ENCODE results near the gene EHD1. TPM values are rescaled to one million over a fixed set of nuclear protein-coding genes. Genes with fewer than 3 reads are reported as not detected.

The EHD1 gene
- total RNA-seq, 1 experiment from 2014 or later = 92.8 TPM

GRCh38 chr11:64863391-64864060, 14.9 kb downstream of the EHD1 start:
- TF ChIP-seq CTCF (IDR thresholded peaks at IDR 0.05; ENCODE audit: unreplicated experiment) = no peak
- Mint-ChIP-seq H3K4me1 (ENCODE audit: low read depth, unreplicated experiment) (peaks cover 26% of the 10 kb centered on the region), H3K4me3 (ENCODE audit: low read depth, unreplicated experiment) (no peak overlapping the region), H3K9me3 (ENCODE audit: low read depth, unreplicated experiment) (no peaks in the 10 kb centered on the region), H3K36me3 (ENCODE audit: insufficient read depth, unreplicated experiment) (peaks cover 34% of the 10 kb centered on the region), H3K27me3 (ENCODE audit: unreplicated experiment) (no peaks in the 10 kb centered on the region), H3K27ac (ENCODE audit: unreplicated experiment) (no peak overlapping the region)
- CTCF ChIA-PET = no interaction called here
- no TSS peak for BruUV-seq (replicated peaks)
- intact Hi-C loops (cut with micrococcal nuclease; ENCODE audit: unreplicated experiment) = no loop called here
- DNase-seq = no peak

DNA sequence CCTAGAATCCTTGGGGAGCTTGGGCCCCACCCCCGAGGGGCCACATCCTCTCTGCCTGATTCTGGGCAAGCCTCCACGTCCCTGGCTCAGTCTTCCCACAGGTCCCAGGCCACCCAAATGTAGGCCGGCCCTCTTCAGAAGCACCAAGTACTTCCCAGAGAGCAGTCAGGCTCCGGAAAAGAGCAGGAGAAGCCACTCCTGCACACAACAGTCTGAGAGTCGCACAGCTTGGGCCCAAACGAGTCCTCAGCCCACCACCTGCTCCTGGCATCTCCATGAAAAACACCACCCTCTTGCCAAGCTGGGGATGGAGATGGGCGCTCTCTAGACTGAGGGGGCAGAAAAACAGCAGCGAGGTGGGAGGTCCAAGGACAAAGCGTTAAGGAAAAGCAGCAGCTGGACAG, 15.4 kb downstream of the EHD1 start:
- Mint-ChIP-seq H3K9me3 (ENCODE audit: low read depth, unreplicated experiment) (no peaks in the 10 kb centered on the region), H3K36me3 (ENCODE audit: insufficient read depth, unreplicated experiment) (peaks cover 28% of the 10 kb centered on the region), H3K27ac (ENCODE audit: unreplicated experiment) (no peak overlapping the region), H3K27me3 (ENCODE audit: unreplicated experiment) (no peaks in the 10 kb centered on the region), H3K4me3 (ENCODE audit: low read depth, unreplicated experiment) (no peak overlapping the region), H3K4me1 (ENCODE audit: low read depth, unreplicated experiment) (peaks cover 20% of the 10 kb centered on the region)
- intact Hi-C loops (cut with micrococcal nuclease; ENCODE audit: unreplicated experiment) = no loop called here
- TF ChIP-seq CTCF (IDR thresholded peaks at IDR 0.05; ENCODE audit: unreplicated experiment) = no peak
- CTCF ChIA-PET = no interaction called here
- DNase-seq = no peak
- no TSS peak for BruUV-seq (replicated peaks)

DNA sequence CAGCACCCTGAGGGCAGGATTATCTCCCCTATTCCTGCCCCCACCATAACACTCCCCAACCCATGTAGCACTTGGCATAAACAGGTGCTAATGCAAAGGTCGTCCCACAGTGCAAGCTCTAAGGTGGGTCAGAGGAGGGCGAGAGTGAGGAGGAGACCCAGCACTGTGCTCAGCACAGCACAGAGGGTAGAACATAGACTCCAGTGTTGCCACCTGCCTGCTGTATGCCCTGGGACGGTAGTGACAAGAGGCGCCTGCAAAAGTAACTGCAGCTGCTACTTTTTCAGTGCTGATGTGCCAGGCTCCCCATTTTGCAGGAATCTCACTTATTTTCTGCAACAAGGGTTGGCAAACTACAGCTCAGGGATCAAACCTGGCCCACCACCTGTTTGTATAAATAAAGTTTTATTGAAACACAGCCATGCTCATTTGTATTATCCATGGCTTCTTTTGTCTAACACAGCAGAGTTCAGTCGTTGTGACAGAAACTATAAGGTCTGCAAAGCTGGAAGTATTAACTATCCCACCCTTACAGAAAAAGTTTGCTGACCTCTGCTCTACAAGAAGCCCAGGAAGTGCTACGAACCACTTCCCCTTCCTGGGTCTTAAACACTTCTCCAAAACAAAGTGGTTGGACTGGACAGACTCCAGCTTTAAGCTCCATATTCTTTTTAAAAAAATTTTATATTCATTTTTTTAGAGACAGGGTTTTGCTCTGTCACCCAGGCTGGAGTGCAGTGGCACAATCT, 17.0 kb downstream of the EHD1 start:
- Mint-ChIP-seq H3K4me1 (ENCODE audit: low read depth, unreplicated experiment) (peaks cover 15% of the 10 kb centered on the region), H3K36me3 (ENCODE audit: insufficient read depth, unreplicated experiment) (peaks cover 25% of the 10 kb centered on the region), H3K9me3 (ENCODE audit: low read depth, unreplicated experiment) (no peaks in the 10 kb centered on the region), H3K4me3 (ENCODE audit: low read depth, unreplicated experiment) (no peak overlapping the region), H3K27me3 (ENCODE audit: unreplicated experiment) (no peaks in the 10 kb centered on the region), H3K27ac (ENCODE audit: unreplicated experiment) (no peak overlapping the region)
- no peak for TF ChIP-seq CTCF (IDR thresholded peaks at IDR 0.05; ENCODE audit: unreplicated experiment)
- CTCF ChIA-PET = no interaction called here
- intact Hi-C loops (cut with micrococcal nuclease; ENCODE audit: unreplicated experiment) = no loop called here
- DNase-seq = no peak
- BruUV-seq (replicated peaks) = no TSS peak

- H3K27ac Mint-ChIP-seq (ENCODE audit: unreplicated experiment) = peak overlapping the region; percentile 4
- no TSS peak for BruUV-seq (replicated peaks)
- no peak for TF ChIP-seq CTCF (IDR thresholded peaks at IDR 0.05; ENCODE audit: unreplicated experiment)
- CTCF ChIA-PET = no interaction called here
- intact Hi-C loops (cut with micrococcal nuclease; ENCODE audit: unreplicated experiment) = no loop called here
- H3K4me3 Mint-ChIP-seq (ENCODE audit: low read depth, unreplicated experiment) = no peak overlapping the region
- H3K36me3 Mint-ChIP-seq (ENCODE audit: insufficient read depth, unreplicated experiment) = peaks cover 39% of the 10 kb centered on the region
- no peak for DNase-seq
- H3K27me3 Mint-ChIP-seq (ENCODE audit: unreplicated experiment) = no peaks in the 10 kb centered on the region
- H3K4me1 Mint-ChIP-seq (ENCODE audit: low read depth, unreplicated experiment) = peaks cover 21% of the 10 kb centered on the region
- H3K9me3 Mint-ChIP-seq (ENCODE audit: low read depth, unreplicated experiment) = no peaks in the 10 kb centered on the region
These were observed 18.6 kb downstream of the EHD1 start for GRCh38 chr11:64859542-64860414.
